Epithelial cell of proximal tubule (primary cell): ENCODE measurements around the gene PTPRN2. TPM values are rescaled to one million over a fixed set of nuclear protein-coding genes. Genes with fewer than 3 reads are reported as not detected.
"Not testable (repeated sequence)": the region's sequence is repeated elsewhere in the genome, so short reads cannot be mapped to it uniquely, and the experiment has no call there.

Source experiments
- DNase-seq: peaks from one replicate; pipeline ENCODE4 v3.0.0-alpha.2; 2011; ENCODE audit warnings: low read depth
- H3K4me3 ChIP-seq: 2 replicates; pipeline ENCODE4 v1.5.1; 2011; ENCODE audit warnings: low read depth, mild to moderate bottlenecking, low read length
- CTCF ChIP-seq: conservative IDR thresholded peaks from 2 replicates; pipeline ENCODE4 v1.5.1; 2012; ENCODE audit warnings: low read depth, mild to moderate bottlenecking, low read length
- total RNA-seq: library from RNA; depleted of rRNA; stranded (reverse); fragments of >200 nt; gene quantifications from 2 replicates; pipeline ENCODE4 v1.2.3, GENCODE V29; 2015

Gene PTPRN2
- total RNA-seq, 1 donor from 2014 or later = 2.8 TPM

DNA sequence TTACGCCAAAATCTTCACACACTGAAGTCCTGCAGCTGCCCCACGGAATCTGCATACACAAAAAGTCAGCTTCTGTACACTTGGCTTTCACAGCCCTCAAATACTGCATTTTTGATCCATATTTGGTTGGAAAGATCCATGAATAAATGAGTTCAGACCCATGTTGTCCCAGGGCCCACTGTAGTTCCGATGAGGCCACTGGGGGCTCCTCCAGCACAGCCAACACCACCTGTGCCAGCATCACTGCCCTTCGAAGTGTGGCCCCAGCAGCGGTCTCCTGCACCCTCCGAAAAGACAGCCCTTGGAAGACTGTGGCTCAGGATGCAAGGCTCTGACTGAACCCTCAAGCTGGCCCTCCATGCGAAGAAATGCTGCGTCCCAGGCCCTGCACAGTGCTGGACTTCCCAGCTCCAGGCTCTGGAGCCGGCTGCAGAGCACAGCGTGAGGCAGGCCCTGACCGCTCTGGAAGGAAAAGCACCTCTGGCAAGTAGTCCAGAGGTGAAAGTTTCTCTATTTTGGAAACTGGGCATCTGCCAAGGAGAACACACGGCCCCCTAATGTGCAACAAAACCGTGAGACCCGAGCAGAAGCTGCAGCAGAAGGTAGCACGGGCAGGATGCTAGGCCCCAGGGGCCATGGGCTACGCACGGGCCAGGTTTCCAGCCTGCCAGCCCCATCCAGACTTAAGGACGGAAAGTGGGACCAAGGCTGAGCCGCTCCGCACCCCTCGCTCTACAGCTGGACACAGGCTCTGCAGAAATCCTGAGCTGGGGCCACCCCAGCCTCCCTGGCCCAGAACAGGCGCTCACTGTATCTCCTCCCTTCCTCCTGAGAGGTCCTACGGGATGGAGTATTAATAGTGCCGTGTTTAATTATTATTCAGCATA is 62.6 kb downstream of the PTPRN2 start:
- H3K4me3 ChIP-seq = no peak overlapping the region
- no peak for DNase-seq
- no peak for TF ChIP-seq CTCF

DNA sequence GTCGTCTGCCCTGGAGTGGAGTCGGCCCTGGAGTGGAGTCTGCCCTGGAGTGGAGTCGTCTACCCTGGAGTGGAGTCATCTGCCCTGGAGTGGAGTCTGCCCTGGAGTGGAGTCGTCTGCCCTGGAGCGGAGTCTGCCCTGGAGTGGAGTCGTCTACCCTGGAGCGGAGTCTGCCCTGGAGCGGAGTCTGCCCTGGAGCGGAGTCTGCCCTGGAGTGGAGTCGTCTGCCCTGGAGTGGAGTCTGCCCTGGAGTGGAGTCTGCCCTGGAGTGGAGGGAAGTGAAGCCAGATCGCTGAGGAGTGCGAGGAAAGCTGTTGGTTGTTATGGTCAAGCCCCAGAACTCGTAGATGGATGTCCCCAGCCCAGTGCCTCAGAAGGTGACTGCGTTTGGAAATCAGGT is 63.3 kb downstream of the PTPRN2 start:
- not testable (repeated sequence) for H3K4me3 ChIP-seq, DNase-seq

DNA sequence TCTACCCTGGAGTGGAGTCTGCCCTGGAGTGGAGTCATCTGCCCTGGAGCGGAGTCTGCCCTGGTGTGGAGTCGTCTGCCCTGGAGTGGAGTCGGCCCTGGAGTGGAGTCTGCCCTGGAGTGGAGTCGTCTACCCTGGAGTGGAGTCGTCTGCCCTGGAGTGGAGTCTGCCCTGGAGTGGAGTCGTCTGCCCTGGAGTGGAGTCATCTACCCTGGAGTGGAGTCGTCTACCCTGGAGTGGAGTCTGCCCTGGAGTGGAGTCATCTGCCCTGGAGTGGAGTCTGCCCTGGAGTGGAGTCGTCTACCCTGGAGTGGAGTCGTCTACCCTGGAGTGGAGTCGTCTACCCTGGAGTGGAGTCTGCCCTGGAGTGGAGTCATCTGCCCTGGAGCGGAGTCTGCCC is 63.7 kb downstream of the PTPRN2 start:
- H3K4me3 ChIP-seq, DNase-seq: not testable (repeated sequence)

DNA sequence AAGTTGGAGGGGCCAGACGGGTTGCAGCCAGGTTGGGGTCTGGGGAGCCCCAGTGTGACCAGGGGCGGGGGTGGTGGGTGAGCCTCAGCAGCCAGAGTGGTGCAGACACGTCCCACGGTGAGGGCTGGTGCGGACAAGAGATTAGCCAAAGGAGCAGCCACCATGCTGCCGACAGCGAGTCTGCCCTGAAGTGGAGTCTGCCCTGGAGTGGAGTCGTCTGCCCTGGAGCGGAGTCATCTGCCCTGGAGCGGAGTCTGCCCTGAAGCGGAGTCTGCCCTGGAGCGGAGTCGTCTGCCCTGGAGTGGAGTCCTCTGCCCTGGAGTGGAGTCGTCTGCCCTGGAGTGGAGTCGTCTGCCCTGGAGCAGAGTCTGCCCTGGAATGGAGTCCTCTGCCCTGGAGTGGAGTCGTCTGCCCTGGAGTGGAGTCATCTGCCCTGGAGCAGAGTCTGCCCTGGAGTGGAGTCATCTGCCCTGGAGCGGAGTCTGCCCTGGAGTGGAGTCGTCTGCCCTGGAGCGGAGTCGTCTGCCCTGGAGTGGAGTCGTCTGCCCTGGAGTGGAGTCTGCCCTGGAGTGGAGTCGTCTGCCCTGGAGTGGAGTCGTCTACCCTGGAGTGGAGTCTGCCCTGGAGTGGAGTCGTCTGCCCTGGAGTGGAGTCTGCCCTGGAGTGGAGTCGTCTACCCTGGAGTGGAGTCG is 64.3 kb downstream of the PTPRN2 start:
- not testable (repeated sequence) for H3K4me3 ChIP-seq, DNase-seq

GRCh38 chr7:158521795-158522194 is 65.8 kb downstream of the PTPRN2 start:
- not testable (repeated sequence) for H3K4me3 ChIP-seq, DNase-seq

DNA sequence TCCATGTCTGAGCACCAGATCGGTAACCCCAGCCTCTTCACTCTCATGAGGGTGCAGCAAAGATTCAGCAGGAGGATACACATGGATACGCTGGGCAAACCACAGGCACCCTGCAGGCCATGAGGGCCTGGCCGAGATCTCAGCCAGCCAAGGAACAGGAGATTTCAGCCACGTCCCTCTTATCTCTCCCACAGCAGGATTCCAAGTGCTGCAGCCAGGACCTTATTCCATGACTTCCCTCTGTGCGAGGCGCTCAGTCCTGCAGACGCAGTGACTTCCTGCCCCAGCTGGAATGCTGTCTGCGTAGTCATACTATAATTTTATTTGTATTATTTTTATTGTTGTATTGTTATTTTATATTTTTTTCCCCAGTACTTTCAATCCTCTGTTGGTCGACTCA is 66.8 kb downstream of the PTPRN2 start:
- no peak overlapping the region for H3K4me3 ChIP-seq
- no peak for DNase-seq
- TF ChIP-seq CTCF = no peak

DNA sequence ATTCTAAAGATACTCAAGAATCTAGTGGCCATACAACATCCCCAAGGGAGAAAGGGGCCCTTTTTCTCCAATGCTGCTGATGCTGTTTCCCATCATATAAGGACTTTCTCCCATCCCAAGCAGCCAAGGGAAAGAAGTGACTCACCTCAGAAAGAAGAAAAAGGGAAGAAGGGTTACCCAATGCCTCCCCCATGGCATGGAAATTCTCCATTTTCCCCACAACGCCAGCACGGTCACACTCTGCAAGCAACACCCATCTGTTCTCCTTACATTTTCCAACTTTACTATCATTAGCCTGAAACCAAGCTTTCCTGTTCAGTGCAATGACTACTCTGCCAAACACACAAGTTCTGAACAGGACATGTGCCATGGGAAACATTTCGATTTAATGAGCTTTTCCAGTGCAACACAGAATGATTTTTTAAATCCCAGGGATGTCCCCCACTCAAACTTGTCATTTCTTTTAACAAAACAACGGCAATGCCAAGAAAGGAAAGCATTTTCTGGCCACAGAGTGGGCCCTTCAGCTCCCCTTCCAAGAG is 67.9 kb downstream of the PTPRN2 start:
- TF ChIP-seq CTCF = no peak
- DNase-seq = no peak
- no peak overlapping the region for H3K4me3 ChIP-seq

- no peak overlapping the region for H3K4me3 ChIP-seq
- no peak for DNase-seq
- no peak for TF ChIP-seq CTCF
Measured at GRCh38 chr7:158518980-158519632, 68.5 kb downstream of the PTPRN2 start.
